PFSK-1 (cell line): ENCODE measurements around the gene LAGE3.

Source experiments
- FOXP2 ChIP-seq: optimal IDR thresholded peaks from 2 replicates; pipeline ENCODE3; 2011; ENCODE audit warnings: borderline replicate concordance, control low read depth, inconsistent platforms; ENCODE audit not compliant: insufficient read depth; ENCODE audit errors: extremely low read length, extremely low read depth
- POLR2AphosphoS5 ChIP-seq: IDR thresholded peaks from 2 replicates; pipeline ENCODE4 v1.6.1; 2012; ENCODE audit warnings: low read depth, mild to moderate bottlenecking, control low read depth, low read length, moderate library complexity
- SIN3A ChIP-seq: IDR thresholded peaks from 2 replicates; pipeline ENCODE4 v1.6.1; 2012; ENCODE audit warnings: mild to moderate bottlenecking, low read length, moderate library complexity, borderline replicate concordance; ENCODE audit not compliant: insufficient read depth
- TAF1 ChIP-seq: IDR thresholded peaks from 2 replicates; pipeline ENCODE4 v1.6.1; 2012; ENCODE audit warnings: low read length, control low read depth, borderline replicate concordance; ENCODE audit not compliant: insufficient read depth
- TF ChIP-seq, protein P1 (sequence below), 2 experiments: IDR thresholded peaks; 2 replicates each; pipeline versions ENCODE4 v1.6.1 to v1.8.0; 2011 to 2012; ENCODE audit warnings: low read depth in 2 of 2, low read length in 2 of 2, control low read depth in 1 of 2, inconsistent platforms in 1 of 2, mild to moderate bottlenecking in 1 of 2, moderate library complexity in 1 of 2; ENCODE audit not compliant: insufficient read depth in 1 of 2

Gene LAGE3

DNA sequence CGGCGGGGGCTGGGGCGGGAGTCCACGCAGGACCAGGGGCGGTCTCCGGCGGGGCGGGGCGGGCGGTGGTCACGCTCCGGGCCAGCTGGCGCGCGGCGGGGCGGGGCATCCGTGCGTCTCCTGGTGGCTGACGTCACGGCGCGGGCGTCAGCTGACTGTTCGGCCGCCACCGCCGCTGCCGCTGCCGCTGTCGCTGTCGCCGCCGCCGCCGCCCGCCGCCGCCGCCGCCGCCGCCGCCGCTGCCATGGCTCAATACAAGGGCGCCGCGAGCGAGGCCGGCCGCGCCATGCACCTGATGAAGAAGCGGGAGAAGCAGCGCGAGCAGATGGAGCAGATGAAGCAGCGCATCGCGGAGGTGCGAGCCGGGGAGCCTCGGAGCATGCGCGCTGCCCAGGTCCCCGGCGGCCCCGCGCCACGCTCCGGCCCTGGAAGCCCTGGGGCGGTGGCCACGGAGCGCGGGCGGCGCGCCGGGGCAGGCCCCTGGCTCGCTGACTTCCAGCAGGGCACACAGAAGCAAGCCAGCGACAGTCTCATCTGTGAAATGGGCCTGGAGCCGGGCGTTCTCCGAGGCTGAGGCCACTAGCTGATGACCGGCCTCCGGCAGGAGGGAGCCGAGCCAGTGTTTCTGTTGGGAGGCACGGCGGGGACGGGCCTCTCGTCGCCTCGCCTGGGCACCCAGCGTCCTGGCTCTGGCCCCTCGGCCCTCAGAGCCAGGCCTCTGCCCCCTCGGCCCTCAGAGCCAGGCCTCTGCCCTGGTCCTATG, 34.9 kb downstream of the LAGE3 start, which contains the start of gene FAM50A:
TSS of gene FAM50A (plus strand) at position 150 of the 763 bp plus-strand sequence. CDS start at position 245, 95 bp downstream.
- TF ChIP-seq TAF1 (no peak), SIN3A (no peak), FOXP2 (no peak), POLR2AphosphoS5 (no peak)
- TF ChIP-seq, protein P1, sequence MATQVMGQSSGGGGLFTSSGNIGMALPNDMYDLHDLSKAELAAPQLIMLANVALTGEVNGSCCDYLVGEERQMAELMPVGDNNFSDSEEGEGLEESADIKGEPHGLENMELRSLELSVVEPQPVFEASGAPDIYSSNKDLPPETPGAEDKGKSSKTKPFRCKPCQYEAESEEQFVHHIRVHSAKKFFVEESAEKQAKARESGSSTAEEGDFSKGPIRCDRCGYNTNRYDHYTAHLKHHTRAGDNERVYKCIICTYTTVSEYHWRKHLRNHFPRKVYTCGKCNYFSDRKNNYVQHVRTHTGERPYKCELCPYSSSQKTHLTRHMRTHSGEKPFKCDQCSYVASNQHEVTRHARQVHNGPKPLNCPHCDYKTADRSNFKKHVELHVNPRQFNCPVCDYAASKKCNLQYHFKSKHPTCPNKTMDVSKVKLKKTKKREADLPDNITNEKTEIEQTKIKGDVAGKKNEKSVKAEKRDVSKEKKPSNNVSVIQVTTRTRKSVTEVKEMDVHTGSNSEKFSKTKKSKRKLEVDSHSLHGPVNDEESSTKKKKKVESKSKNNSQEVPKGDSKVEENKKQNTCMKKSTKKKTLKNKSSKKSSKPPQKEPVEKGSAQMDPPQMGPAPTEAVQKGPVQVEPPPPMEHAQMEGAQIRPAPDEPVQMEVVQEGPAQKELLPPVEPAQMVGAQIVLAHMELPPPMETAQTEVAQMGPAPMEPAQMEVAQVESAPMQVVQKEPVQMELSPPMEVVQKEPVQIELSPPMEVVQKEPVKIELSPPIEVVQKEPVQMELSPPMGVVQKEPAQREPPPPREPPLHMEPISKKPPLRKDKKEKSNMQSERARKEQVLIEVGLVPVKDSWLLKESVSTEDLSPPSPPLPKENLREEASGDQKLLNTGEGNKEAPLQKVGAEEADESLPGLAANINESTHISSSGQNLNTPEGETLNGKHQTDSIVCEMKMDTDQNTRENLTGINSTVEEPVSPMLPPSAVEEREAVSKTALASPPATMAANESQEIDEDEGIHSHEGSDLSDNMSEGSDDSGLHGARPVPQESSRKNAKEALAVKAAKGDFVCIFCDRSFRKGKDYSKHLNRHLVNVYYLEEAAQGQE (IDR thresholded peaks at IDR 0.05; ENCODE audit: insufficient read depth in 1 of 2, low read depth in 2 of 2, low read length in 2 of 2): no peak

DNA sequence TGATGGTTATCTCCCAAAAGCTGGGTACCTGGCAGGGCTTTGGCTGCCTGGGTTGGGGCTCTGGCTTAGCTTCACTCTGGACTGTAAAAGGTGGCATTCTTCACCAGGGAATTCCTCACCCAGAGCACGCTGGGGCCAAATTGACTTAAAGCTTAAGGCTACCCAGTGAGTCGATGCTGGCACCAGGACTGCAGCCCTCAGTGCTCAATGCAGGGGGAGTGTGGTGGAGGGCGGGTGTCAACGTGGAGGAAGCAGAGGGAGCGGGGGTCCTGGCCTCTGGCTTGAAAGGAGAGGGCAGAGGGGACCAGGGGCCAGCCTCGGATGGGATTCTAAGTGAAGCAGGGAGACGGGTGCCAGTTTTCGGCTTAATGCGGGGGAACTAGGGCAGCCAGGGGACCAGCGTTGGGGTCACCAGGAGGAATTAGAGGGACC, 35.6 kb downstream of the LAGE3 start:
- no peak for TF ChIP-seq SIN3A

DNA sequence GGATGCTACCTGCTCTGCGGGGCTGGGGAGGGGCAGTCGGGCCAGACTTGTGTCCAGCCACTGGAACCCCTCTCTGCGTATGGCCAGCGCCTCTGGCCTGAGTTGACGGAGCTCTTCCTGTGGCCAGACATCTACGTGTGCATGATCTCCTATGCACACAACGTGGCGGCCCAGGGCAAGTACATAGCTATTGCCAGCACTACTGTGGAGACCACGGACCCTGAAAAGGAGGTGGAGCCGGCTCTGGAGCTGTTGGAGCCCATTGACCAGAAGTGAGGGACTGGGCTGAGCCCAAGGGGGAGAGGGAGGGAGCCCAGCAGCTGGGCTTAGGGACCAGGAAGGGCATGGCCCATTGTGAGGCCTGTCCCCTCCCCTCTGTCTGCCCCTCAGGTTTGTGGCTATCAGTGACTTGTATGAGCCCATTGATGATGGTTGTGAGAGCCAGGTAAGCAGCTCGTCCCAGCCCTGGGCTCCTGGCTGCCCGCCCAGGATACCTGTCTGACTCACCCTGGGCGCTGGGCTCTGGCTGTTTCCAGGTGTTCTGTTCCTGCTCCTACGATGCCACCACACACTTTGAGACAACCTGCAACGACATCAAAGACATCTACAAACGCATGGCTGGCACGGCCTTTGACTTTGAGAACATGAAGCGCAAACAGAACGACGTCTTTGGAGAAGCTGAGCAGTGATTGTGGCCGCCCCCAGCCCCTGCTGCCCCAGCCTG, 36.9 kb downstream of the LAGE3 start:
- no peak for TF ChIP-seq FOXP2
- TF ChIP-seq TAF1: no peak
- TF ChIP-seq POLR2AphosphoS5: no peak
- no peak for TF ChIP-seq SIN3A
- TF ChIP-seq, protein P1 (IDR thresholded peaks at IDR 0.05; ENCODE audit: insufficient read depth in 1 of 2, low read depth in 2 of 2, low read length in 2 of 2): no peak

DNA sequence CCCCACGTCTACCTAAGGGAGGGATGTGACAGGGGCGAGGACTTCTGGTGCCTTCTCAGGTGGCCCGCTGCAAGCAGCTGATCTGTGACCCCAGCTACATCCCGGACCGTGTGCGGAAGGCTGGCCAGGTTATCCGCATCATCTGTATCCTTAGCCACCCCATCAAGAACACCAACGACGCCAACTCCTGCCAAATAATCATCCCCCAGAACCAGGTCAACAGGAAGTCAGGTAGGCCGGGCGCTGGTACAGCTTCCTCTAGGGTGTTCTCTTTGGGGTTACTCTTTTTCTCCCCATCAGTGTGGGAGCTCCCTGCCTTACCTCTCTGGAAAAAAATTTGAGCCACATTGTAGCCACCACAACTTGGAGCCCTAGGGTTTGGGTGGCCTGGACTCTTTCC, 37.5 kb downstream of the LAGE3 start:
- TF ChIP-seq, protein P1 (IDR thresholded peaks at IDR 0.05; ENCODE audit: insufficient read depth in 1 of 2, low read depth in 2 of 2, low read length in 2 of 2): no peak
- TF ChIP-seq TAF1 (no peak), POLR2AphosphoS5 (no peak), SIN3A (no peak)

DNA sequence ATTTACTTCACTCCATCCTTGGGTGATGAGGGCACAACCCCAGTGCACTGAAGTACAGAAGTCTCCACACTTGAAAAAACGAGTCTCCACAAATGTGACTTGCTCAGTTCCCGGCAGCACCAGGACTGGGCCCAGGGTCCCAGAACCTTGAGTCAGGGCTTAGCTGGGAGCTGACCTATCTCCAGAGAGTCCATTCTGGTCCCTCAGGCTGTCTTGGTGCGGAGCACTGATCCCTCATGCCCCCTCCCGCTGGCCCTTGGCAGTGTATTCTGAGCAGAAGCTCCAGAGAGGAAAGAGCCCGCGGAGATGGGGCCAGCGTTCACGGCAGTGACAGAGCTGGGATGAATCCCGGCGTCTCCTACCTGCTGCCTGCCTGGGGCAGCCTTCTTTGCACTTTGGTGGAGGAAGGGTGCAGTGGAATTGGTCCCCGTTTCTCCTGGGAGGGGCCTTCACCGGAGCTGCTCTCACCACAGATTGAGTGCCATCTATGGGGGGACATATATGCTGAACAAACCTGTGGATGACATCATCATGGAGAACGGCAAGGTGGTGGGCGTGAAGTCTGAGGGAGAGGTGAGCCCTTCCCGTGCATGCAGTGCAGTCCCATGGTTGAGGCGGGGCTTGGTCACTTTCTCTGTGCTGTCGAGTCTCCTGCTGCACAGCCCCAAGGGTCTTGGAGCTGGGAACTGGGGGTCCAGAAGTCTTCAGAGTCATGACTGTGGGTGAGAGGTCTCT, 38.3 kb downstream of the LAGE3 start:
- TF ChIP-seq SIN3A (no peak), TAF1 (no peak), FOXP2 (no peak), POLR2AphosphoS5 (no peak)
- TF ChIP-seq, protein P1 (IDR thresholded peaks at IDR 0.05; ENCODE audit: insufficient read depth in 1 of 2, low read depth in 2 of 2, low read length in 2 of 2): no peak
